Measurements from ENCODE around the gene ANO2.

The ANO2 gene

DNA sequence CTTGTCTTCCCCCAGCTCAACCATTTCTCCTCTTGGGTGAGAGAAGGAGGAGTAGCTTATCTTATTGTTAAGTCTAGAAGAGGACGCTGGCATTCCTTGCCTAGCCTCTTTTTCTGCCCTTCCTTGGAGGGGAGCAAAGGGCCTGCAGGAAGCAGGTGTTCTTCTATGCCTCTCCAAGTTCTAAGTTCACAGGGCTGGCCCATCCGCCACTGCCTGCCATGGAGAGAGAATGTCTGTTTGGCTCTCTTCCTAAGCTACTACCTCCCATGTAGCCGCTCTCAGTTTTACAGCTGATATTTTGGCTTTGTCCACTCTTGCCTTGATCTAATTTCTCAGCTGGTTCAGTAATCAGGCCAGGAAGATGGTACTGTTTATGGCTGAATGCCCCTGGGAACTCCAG is 312.0 kb downstream of the ANO2 start:
- no peaks in the 10 kb centered on the region for H3K36me3 ChIP-seq (ENCODE audit: insufficient read depth, insufficient read length, low read length)
- no peaks in the 10 kb centered on the region for H3K27me3 ChIP-seq (ENCODE audit: insufficient read depth, insufficient read length)
- H3K9me3 ChIP-seq (ENCODE audit: insufficient read depth, low read length) = no peaks in the 10 kb centered on the region
- no peak for DNase-seq (ENCODE audit: low read depth, low spot score)
- no peak overlapping the region for H3K4me3 ChIP-seq (ENCODE audit: insufficient read length, low read depth)
- TF ChIP-seq YY1 (IDR thresholded peaks at IDR 0.05; ENCODE audit: insufficient read depth, insufficient read length) (no peak), SUZ12 (IDR thresholded peaks at IDR 0.05; ENCODE audit: extremely low read depth, insufficient read depth, insufficient read length) (no peak), ZNF274 (IDR thresholded peaks at IDR 0.05; ENCODE audit: low read depth, low read length) (no peak)
- no peak overlapping the region for H3K9ac ChIP-seq (ENCODE audit: insufficient read length, low read depth)
- H3K4me1 ChIP-seq (ENCODE audit: insufficient read depth, insufficient read length) = no peaks in the 10 kb centered on the region

DNA sequence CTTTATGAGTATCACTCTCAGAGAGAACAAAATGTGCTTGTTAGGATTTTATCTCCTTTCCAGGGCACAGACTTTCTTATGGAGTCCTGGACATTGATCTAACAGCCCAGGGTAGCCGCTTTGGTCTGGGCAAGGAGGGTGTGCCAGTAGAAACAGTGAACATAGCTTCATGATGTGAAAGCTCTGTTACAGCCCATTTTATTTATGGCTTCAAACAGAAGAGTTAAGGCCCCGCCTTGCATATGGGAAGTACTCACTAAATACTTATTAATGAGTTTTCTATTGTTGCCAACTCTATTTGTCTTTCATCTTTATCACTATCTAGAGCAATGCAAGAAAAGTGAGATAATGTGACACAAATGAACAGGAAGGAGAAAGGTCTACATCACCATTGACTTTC is 312.6 kb downstream of the ANO2 start:
- H3K4me1 ChIP-seq (ENCODE audit: insufficient read depth, insufficient read length) = no peaks in the 10 kb centered on the region

DNA sequence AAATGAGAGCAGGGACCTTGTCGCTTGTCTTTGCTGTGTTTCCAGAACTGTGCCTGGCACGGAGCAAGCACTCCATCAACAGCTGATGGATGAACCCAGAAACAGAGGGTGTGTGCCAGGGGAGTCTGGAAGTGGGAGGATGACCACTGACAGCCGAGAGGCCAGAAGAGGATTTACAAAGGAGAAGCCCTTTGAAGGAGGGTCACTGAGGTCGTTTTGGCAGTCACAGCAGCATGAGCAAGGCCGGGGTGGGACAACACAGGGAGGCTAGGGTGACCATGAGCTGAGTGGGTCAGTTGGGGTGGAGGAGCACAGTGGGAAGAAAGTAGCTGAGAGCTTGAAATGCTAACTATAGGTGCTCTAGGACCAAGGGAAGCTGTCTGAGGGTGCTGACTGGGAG is 313.6 kb downstream of the ANO2 start:
- Histone ChIP-seq H3K9ac (ENCODE audit: insufficient read length, low read depth) (no peak overlapping the region), H3K27me3 (ENCODE audit: insufficient read depth, insufficient read length) (no peaks in the 10 kb centered on the region), H3K36me3 (ENCODE audit: insufficient read depth, insufficient read length, low read length) (no peaks in the 10 kb centered on the region), H3K9me3 (ENCODE audit: insufficient read depth, low read length) (no peaks in the 10 kb centered on the region), H3K4me1 (ENCODE audit: insufficient read depth, insufficient read length) (no peaks in the 10 kb centered on the region), H3K4me3 (ENCODE audit: insufficient read length, low read depth) (no peak overlapping the region)
- no peak for TF ChIP-seq ZNF274 (IDR thresholded peaks at IDR 0.05; ENCODE audit: low read depth, low read length)
- TF ChIP-seq YY1 (IDR thresholded peaks at IDR 0.05; ENCODE audit: insufficient read depth, insufficient read length) = no peak
- TF ChIP-seq SUZ12 (IDR thresholded peaks at IDR 0.05; ENCODE audit: extremely low read depth, insufficient read depth, insufficient read length) = no peak
- DNase-seq (ENCODE audit: low read depth, low spot score) = no peak

More for the DNA sequence above, 312.6 kb downstream of the ANO2 start:
- no peak for DNase-seq (ENCODE audit: low read depth, low spot score)
- H3K9me3 ChIP-seq (ENCODE audit: insufficient read depth, low read length) = no peaks in the 10 kb centered on the region
- H3K9ac ChIP-seq (ENCODE audit: insufficient read length, low read depth) = no peak overlapping the region
- no peak overlapping the region for H3K4me3 ChIP-seq (ENCODE audit: insufficient read length, low read depth)
- H3K36me3 ChIP-seq (ENCODE audit: insufficient read depth, insufficient read length, low read length) = no peaks in the 10 kb centered on the region
- no peak for TF ChIP-seq SUZ12 (IDR thresholded peaks at IDR 0.05; ENCODE audit: extremely low read depth, insufficient read depth, insufficient read length)
- no peak for TF ChIP-seq ZNF274 (IDR thresholded peaks at IDR 0.05; ENCODE audit: low read depth, low read length)
- TF ChIP-seq YY1 (IDR thresholded peaks at IDR 0.05; ENCODE audit: insufficient read depth, insufficient read length) = no peak
- no peaks in the 10 kb centered on the region for H3K27me3 ChIP-seq (ENCODE audit: insufficient read depth, insufficient read length)

DNA sequence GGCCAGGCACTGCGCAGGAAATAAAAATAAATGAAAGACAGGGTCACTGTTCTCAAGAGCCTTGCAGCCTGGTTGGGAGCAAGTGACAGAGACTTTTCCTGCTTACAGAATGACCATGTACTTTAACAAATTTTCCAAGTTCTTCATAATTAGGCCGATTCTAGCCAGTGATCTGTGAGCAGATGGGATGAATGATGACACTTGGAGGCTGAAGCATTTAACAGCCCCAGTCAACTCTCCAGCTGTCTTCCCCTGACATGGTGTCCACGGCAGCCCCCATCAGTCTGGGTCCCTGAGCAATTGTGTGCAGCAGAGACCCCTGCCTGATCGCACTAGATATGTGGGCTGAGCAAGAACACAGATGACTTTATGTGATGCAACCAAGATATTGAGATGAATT is 314.3 kb downstream of the ANO2 start:
- H3K4me3 ChIP-seq (ENCODE audit: insufficient read length, low read depth) = no peak overlapping the region
- no peaks in the 10 kb centered on the region for H3K9me3 ChIP-seq (ENCODE audit: insufficient read depth, low read length)
- no peaks in the 10 kb centered on the region for H3K27me3 ChIP-seq (ENCODE audit: insufficient read depth, insufficient read length)
- H3K9ac ChIP-seq (ENCODE audit: insufficient read length, low read depth) = no peak overlapping the region
- TF ChIP-seq SUZ12 (IDR thresholded peaks at IDR 0.05; ENCODE audit: extremely low read depth, insufficient read depth, insufficient read length) (no peak), ZNF274 (IDR thresholded peaks at IDR 0.05; ENCODE audit: low read depth, low read length) (no peak), YY1 (IDR thresholded peaks at IDR 0.05; ENCODE audit: insufficient read depth, insufficient read length) (no peak)
- no peak for DNase-seq (ENCODE audit: low read depth, low spot score)
- no peaks in the 10 kb centered on the region for H3K36me3 ChIP-seq (ENCODE audit: insufficient read depth, insufficient read length, low read length)
- no peaks in the 10 kb centered on the region for H3K4me1 ChIP-seq (ENCODE audit: insufficient read depth, insufficient read length)

DNA sequence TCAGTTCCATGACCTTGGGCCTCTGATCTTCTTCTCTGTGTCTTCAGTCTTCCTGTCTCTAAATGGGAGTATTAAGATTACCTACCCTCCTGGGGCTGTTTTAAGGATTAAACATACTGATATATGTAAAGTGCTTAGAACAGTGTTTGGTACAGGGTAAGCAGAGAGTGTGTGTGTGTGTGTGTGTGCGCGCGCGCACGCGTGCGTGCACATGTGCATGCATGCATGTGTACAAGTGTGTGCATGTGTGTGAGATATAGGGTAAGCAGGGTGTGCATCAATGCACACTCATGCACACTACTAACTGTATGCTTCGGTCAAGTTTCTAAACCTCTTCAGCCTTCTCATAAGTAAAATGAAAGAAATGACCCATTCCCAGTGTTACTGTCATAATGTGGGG is 316.6 kb downstream of the ANO2 start:
- Histone ChIP-seq H3K9me3 (ENCODE audit: insufficient read depth, low read length) (no peaks in the 10 kb centered on the region), H3K27me3 (ENCODE audit: insufficient read depth, insufficient read length) (no peaks in the 10 kb centered on the region), H3K4me3 (ENCODE audit: insufficient read length, low read depth) (no peak overlapping the region), H3K9ac (ENCODE audit: insufficient read length, low read depth) (no peak overlapping the region), H3K4me1 (ENCODE audit: insufficient read depth, insufficient read length) (no peaks in the 10 kb centered on the region), H3K36me3 (ENCODE audit: insufficient read depth, insufficient read length, low read length) (no peaks in the 10 kb centered on the region)
- TF ChIP-seq YY1 (IDR thresholded peaks at IDR 0.05; ENCODE audit: insufficient read depth, insufficient read length) = no peak
- no peak for TF ChIP-seq ZNF274 (IDR thresholded peaks at IDR 0.05; ENCODE audit: low read depth, low read length)
- TF ChIP-seq SUZ12 (IDR thresholded peaks at IDR 0.05; ENCODE audit: extremely low read depth, insufficient read depth, insufficient read length) = no peak
- no peak for DNase-seq (ENCODE audit: low read depth, low spot score)

DNA sequence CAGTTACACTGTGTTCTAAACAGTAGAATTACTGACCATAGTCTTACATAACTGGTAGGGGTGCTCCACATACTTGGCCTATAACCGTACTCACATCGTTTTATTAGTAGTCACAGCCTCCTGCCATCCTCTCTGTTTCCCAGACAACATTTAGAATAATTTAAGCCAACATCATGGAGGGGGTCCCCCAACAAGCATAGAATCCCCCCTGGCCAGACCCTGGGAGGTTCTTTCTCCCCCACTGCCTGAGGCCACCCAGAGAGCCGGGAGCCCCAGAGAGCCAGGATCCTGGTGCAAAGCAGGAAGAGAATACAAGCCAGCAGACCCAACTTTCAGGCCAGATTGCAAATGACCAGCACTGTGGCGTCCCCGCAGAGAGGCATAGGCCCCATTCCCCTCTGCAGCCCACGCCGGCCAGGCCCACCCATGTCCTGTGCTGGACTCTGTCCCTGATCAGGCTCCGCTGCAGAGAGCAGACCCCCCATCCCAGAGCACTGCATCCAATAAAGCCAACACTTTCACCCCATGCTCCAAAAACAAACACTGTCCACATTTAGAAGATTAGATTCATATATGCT is 317.9 kb downstream of the ANO2 start:
- Histone ChIP-seq H3K4me1 (ENCODE audit: insufficient read depth, insufficient read length) (no peaks in the 10 kb centered on the region), H3K9ac (ENCODE audit: insufficient read length, low read depth) (no peak overlapping the region), H3K9me3 (ENCODE audit: insufficient read depth, low read length) (no peaks in the 10 kb centered on the region), H3K27me3 (ENCODE audit: insufficient read depth, insufficient read length) (no peaks in the 10 kb centered on the region), H3K4me3 (ENCODE audit: insufficient read length, low read depth) (no peak overlapping the region), H3K36me3 (ENCODE audit: insufficient read depth, insufficient read length, low read length) (no peaks in the 10 kb centered on the region)
- no peak for DNase-seq (ENCODE audit: low read depth, low spot score)
- TF ChIP-seq YY1 (IDR thresholded peaks at IDR 0.05; ENCODE audit: insufficient read depth, insufficient read length) (no peak), ZNF274 (IDR thresholded peaks at IDR 0.05; ENCODE audit: low read depth, low read length) (no peak), SUZ12 (IDR thresholded peaks at IDR 0.05; ENCODE audit: extremely low read depth, insufficient read depth, insufficient read length) (no peak)

DNA sequence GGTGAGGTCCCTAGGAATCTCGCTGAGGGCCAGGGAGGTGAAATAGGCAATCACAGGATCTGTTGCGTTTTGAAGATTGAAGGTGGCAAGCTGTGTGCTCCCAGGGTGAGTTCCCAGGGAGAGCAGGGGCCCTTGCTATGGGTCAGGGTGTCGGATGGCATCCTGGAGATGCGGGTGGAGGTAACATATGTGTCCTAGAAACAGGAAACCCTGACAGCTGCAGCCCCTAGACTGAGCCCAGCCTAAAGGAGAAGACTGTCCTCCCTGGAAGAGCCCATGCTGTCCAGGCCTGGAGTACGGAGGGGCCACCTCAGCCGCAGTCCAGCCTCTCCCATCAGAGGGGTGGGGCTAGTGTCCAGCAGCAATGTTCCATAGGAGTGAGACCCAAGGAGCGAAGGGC is 318.9 kb downstream of the ANO2 start:
- DNase-seq (ENCODE audit: low read depth, low spot score) = no peak
- no peaks in the 10 kb centered on the region for H3K9me3 ChIP-seq (ENCODE audit: insufficient read depth, low read length)
- no peak overlapping the region for H3K9ac ChIP-seq (ENCODE audit: insufficient read length, low read depth)
- H3K27me3 ChIP-seq (ENCODE audit: insufficient read depth, insufficient read length) = no peaks in the 10 kb centered on the region
- TF ChIP-seq ZNF274 (IDR thresholded peaks at IDR 0.05; ENCODE audit: low read depth, low read length) (no peak), SUZ12 (IDR thresholded peaks at IDR 0.05; ENCODE audit: extremely low read depth, insufficient read depth, insufficient read length) (no peak), YY1 (IDR thresholded peaks at IDR 0.05; ENCODE audit: insufficient read depth, insufficient read length) (no peak)
- H3K4me3 ChIP-seq (ENCODE audit: insufficient read length, low read depth) = no peak overlapping the region
- no peaks in the 10 kb centered on the region for H3K36me3 ChIP-seq (ENCODE audit: insufficient read depth, insufficient read length, low read length)
- H3K4me1 ChIP-seq (ENCODE audit: insufficient read depth, insufficient read length) = no peaks in the 10 kb centered on the region
